Measurements from ENCODE around the gene ISLR. TPM values are rescaled to one million over a fixed set of nuclear protein-coding genes. Genes with fewer than 3 reads are reported as not detected.

ISLR gene
- total and polyA plus RNA-seq, 2 of the 4 experiments (the other 2 are of a cell fraction), result under 0.01 to 0.79 TPM

DNA sequence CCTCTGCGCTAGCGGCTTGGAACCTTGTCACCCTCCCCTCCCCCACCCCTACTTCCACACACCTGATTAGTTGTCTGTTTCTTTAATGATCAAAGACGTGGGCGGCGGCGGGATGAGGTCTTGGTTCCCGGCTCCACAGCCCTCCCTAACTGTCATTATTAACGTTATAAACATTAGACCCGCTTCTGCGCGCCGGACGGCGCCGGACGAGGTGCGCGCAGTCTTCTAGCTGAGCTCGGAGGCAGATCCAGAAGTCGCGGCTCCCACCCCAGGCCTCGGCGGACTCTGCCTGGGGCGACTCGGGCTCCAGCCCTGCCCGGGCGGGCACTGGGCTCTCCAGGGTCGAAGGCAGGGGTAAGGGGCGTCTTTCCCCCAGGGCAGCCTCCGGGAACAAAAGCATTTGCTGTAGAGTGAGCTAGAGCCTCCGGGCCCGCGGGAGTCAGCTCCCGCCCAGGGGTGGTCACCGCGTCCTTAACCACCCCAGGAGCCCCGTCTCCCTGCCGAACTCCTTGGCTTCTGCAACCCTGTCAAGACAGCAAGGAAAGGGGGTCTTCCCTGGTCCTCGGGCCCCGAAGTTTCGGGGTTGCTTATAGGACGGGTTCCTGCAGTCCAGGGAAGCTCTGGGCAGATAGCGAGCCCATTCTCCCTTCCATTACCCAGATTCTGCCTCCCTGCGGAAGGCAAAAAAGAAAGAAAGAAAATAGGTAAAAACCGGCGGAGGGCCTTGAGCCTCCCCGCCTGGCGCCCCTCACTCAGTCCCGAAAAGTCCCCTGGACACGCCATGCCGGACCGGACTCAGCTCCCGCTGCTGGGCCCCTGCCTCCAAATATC, 45.3 kb upstream of the ISLR start (continued):
- TF ChIP-seq, protein P1, sequence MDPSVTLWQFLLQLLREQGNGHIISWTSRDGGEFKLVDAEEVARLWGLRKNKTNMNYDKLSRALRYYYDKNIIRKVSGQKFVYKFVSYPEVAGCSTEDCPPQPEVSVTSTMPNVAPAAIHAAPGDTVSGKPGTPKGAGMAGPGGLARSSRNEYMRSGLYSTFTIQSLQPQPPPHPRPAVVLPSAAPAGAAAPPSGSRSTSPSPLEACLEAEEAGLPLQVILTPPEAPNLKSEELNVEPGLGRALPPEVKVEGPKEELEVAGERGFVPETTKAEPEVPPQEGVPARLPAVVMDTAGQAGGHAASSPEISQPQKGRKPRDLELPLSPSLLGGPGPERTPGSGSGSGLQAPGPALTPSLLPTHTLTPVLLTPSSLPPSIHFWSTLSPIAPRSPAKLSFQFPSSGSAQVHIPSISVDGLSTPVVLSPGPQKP (IDR thresholded peaks at IDR 0.05; ENCODE audit: borderline replicate concordance, low read depth, low read length), result no peak
- TF ChIP-seq RCOR1 (IDR thresholded peaks at IDR 0.05; ENCODE audit: insufficient replicate concordance, low read length), result no peak
